Measurements from ENCODE around the gene GRIK5. TPM values are rescaled to one million over a fixed set of nuclear protein-coding genes. Genes with fewer than 3 reads are reported as not detected.
A peak's percentile ranks its signal among the peaks of the same experiment; 100 is the strongest.

GRIK5 gene
- total RNA-seq, 1 donor from 2014 or later, result 9.8 TPM

- DNase-seq (ENCODE audit: low spot score), result no peak
Observed at GRCh38 chr19:41956621-41957020, 113.4 kb downstream of the GRIK5 start.

- no peak for DNase-seq (ENCODE audit: low spot score)
Observed at GRCh38 chr19:41955521-41955920, 114.5 kb downstream of the GRIK5 start.

- peak; percentile 79 for DNase-seq (ENCODE audit: low spot score)
Observed at GRCh38 chr19:41951686-41952172, 118.3 kb downstream of the GRIK5 start.

Other genes starting within 250 kb of the GRIK5 start
- gene LYPD4, start 225.5 kb downstream of the GRIK5 start, total RNA-seq, result not detected
- not detected for gene DMRTC2, start 225.2 kb downstream of the GRIK5 start, total RNA-seq
- gene RPS19, start 210.0 kb downstream of the GRIK5 start, total RNA-seq, result 1,211 TPM
- gene CD79A, start 192.9 kb downstream of the GRIK5 start, total RNA-seq, result 0.32 TPM
- gene ARHGEF1, start 187.0 kb downstream of the GRIK5 start, total RNA-seq, result 115 TPM
- gene ERFL, start 141.8 kb downstream of the GRIK5 start, total RNA-seq, result 3.4 TPM
- gene RABAC1, start 110.9 kb downstream of the GRIK5 start, total RNA-seq, result 188 TPM
- 0.60 TPM for gene ATP1A3, start 76.0 kb downstream of the GRIK5 start, total RNA-seq
- 17.1 TPM for gene ZNF574, start 6.0 kb upstream of the GRIK5 start, total RNA-seq
- gene POU2F2, start 62.2 kb upstream of the GRIK5 start, total RNA-seq, result 4.3 TPM
- gene DEDD2, start 147.5 kb upstream of the GRIK5 start, total RNA-seq, result 35.0 TPM
- 12.1 TPM for gene ZNF526, start 150.1 kb upstream of the GRIK5 start, total RNA-seq
- gene GSK3A, start 172.4 kb upstream of the GRIK5 start, total RNA-seq, result 49.8 TPM
- gene ERF, start 184.9 kb upstream of the GRIK5 start, total RNA-seq, result 68.3 TPM
- 93.4 TPM for gene CIC, start 199.0 kb upstream of the GRIK5 start, total RNA-seq
- gene PRR19, start 231.9 kb upstream of the GRIK5 start, total RNA-seq, result 0.75 TPM
- gene PAFAH1B3, start 232.4 kb upstream of the GRIK5 start, total RNA-seq, result 28.6 TPM
- 0.63 TPM for gene TMEM145, start 243.1 kb upstream of the GRIK5 start, total RNA-seq